Measurements from ENCODE around the gene DIAPH3. TPM values are rescaled to one million over a fixed set of nuclear protein-coding genes. Genes with fewer than 3 reads are reported as not detected.

The DIAPH3 gene
- total and polyA plus RNA-seq, 2 experiments from 2014 or later = 2.9 to 5.2 TPM

- Histone ChIP-seq H3K9me3 (ENCODE audit: low read depth) (no peaks in the 10 kb centered on the region), H3K27me3 (no peaks in the 10 kb centered on the region), H3K4me3 (no peak overlapping the region), H3K4me1 (ENCODE audit: low read depth) (peaks cover 25% of the 10 kb centered on the region), H3K36me3 (no peaks in the 10 kb centered on the region), H3K27ac (no peak overlapping the region)
- no peak for TF ChIP-seq CTCF (IDR thresholded peaks at IDR 0.05; ENCODE audit: low read depth, low read length)
- DNase-seq (ENCODE audit: low read depth in 1 of 2, low spot score in 1 of 2) = no peak
These were observed 472.7 kb downstream of the DIAPH3 start for GRCh38 chr13:59690857-59691500.

- DNase-seq (ENCODE audit: low read depth in 1 of 2, low spot score in 1 of 2) = no peak
- H3K9me3 ChIP-seq (ENCODE audit: low read depth) = no peaks in the 10 kb centered on the region
- TF ChIP-seq CTCF (IDR thresholded peaks at IDR 0.05; ENCODE audit: low read depth, low read length) = no peak
- H3K36me3 ChIP-seq = no peaks in the 10 kb centered on the region
- H3K4me1 ChIP-seq (ENCODE audit: low read depth) = peaks cover 42% of the 10 kb centered on the region
- no peaks in the 10 kb centered on the region for H3K27me3 ChIP-seq
- no peak overlapping the region for H3K4me3 ChIP-seq
- no peak overlapping the region for H3K27ac ChIP-seq
These were observed 474.7 kb downstream of the DIAPH3 start for GRCh38 chr13:59689057-59689456.

- peaks cover 41% of the 10 kb centered on the region for H3K4me1 ChIP-seq (ENCODE audit: low read depth)
- H3K27ac ChIP-seq = peak overlapping the region; percentile 79
These were observed 476.8 kb downstream of the DIAPH3 start for GRCh38 chr13:59686798-59687394.

GRCh38 chr13:59684105-59684504 is 479.6 kb downstream of the DIAPH3 start:
- DNase-seq (ENCODE audit: low read depth in 1 of 2, low spot score in 1 of 2) = no peak
- Histone ChIP-seq H3K9me3 (ENCODE audit: low read depth) (no peaks in the 10 kb centered on the region), H3K4me3 (no peak overlapping the region), H3K27ac (no peak overlapping the region), H3K4me1 (ENCODE audit: low read depth) (peaks cover 36% of the 10 kb centered on the region), H3K27me3 (no peaks in the 10 kb centered on the region), H3K36me3 (no peaks in the 10 kb centered on the region)
- TF ChIP-seq CTCF (IDR thresholded peaks at IDR 0.05; ENCODE audit: low read depth, low read length) = no peak

More at GRCh38 chr13:59686798-59687394, 476.8 kb downstream of the DIAPH3 start:
- Histone ChIP-seq H3K27me3 (no peaks in the 10 kb centered on the region), H3K36me3 (no peaks in the 10 kb centered on the region), H3K9me3 (ENCODE audit: low read depth) (no peaks in the 10 kb centered on the region), H3K4me3 (no peak overlapping the region)
- DNase-seq (ENCODE audit: low read depth in 1 of 2, low spot score in 1 of 2) = no peak
- no peak for TF ChIP-seq CTCF (IDR thresholded peaks at IDR 0.05; ENCODE audit: low read depth, low read length)

GRCh38 chr13:59681636-59682311 is 482.0 kb downstream of the DIAPH3 start:
- DNase-seq (ENCODE audit: low read depth in 1 of 2, low spot score in 1 of 2) = no peak
- no peaks in the 10 kb centered on the region for H3K36me3 ChIP-seq
- H3K4me1 ChIP-seq (ENCODE audit: low read depth) = peaks cover 46% of the 10 kb centered on the region
- no peaks in the 10 kb centered on the region for H3K27me3 ChIP-seq
- no peak overlapping the region for H3K27ac ChIP-seq
- TF ChIP-seq CTCF (IDR thresholded peaks at IDR 0.05; ENCODE audit: low read depth, low read length) = no peak
- H3K9me3 ChIP-seq (ENCODE audit: low read depth) = no peaks in the 10 kb centered on the region
- H3K4me3 ChIP-seq = no peak overlapping the region

Measured in cardiac muscle cell (in vitro differentiated cells and primary cell).